HG03175 (cell line): ENCODE results near the gene SLC10A7.
A peak's percentile ranks its signal among the peaks of the same experiment; 100 is the strongest.

Source experiments
- ATAC-seq: cut with Tn5 transposase; IDR thresholded peaks from one replicate; pipeline ENCODE4 v1.9.1; 2021; ENCODE audit warnings: mild to moderate bottlenecking, moderate library complexity; ENCODE audit not compliant: unreplicated experiment

Gene SLC10A7

GRCh38 chr4:146521541-146522097 lies at the start of gene SLC10A7:
Gene SLC10A7 (minus strand): TSS chr4:146521940. CDS start chr4:146521717, 223 bp downstream.
- peak; percentile 84 for ATAC-seq

- no peak for ATAC-seq
Observed at GRCh38 chr4:146567396-146567795, 45.7 kb upstream of the SLC10A7 start.

DNA sequence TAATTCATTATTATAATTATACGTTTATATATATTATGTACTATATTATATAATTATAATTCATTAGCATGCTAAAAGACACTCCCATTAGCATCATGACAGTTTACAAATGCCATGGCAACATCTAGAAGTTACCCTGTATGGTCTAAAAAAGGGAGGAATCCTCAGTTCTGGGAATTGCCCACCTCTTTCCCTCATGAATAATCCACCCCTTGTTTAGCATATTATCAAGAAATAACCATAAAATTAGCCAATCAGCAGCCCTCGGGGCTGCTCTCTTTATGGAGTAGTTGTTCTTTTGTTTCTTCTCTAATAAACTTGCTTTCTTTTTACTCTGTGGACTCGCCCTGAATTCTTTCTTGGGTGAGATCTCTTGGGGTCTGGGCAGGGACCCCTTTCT lies 42.8 kb upstream of the SLC10A7 start:
- ATAC-seq = no peak

DNA sequence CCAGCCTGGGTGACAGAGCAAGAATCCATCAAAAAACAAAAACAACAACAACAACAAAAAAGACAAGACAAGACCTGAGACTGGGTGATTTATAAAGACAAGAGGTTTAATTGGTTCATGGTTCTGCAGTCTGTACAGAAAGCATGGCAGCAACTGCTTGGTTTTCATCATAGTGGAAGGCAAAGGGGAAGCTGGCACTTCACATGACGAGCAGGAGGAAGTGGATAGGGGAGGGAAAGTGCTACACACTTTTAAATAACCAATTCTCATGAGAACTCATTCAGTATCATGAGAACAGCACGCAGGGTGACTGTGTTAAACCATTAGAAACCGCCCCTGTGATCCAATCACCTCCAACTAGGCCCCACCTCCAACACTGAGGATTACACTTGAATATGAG lies 28.4 kb upstream of the SLC10A7 start:
- no peak for ATAC-seq

DNA sequence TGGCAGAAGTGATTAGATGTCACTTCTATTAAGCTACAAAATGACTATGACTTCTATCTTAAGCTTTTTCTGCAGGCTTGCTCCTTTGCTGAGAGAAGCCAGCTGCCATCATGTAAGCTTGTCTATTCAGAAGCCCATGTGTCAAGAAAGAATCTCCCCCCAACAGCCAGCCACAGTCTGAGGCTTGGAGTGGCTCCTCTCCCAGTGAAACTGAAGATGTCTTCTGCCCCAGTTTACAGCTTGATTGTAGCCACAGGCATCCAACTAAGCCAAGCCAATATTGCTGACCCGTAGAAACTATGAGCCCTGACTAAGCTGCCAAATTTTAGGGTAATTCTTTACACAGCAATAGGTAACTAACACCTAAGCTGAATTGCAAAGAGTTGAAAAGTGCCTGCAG lies 26.7 kb upstream of the SLC10A7 start:
- ATAC-seq = no peak

- peak; percentile 78 for ATAC-seq
Observed at GRCh38 chr4:146545102-146545501, 23.4 kb upstream of the SLC10A7 start.

GRCh38 chr4:146534178-146534577 lies 12.4 kb upstream of the SLC10A7 start:
- ATAC-seq = no peak

GRCh38 chr4:146525754-146526153 lies 4.0 kb upstream of the SLC10A7 start:
- no peak for ATAC-seq

DNA sequence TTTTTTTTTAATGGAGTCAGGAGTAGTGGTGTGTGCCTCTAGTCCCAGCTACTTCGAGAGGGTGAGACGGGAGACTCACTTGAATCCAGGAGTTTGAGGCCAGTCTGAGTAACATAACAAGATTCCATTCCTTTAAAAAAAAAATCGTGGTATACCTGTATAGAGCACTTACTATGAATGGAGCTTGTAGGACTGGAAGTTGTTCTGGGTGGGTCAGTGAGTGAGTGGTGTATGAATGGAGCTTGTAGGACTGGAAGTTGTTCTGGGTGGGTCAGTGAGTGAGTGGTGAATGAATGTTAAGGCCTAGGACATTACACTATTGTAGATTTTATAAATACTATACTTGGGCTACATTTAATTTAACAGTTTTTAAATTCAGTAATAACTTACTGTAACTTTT lies 2.9 kb upstream of the SLC10A7 start:
- no peak for ATAC-seq

- peak; percentile 27 for ATAC-seq
Observed at GRCh38 chr4:146522869-146523205, 1.1 kb upstream of the SLC10A7 start.

- ATAC-seq = peak; percentile 78
Observed at GRCh38 chr4:146522098-146522868, 543 bp upstream of the SLC10A7 start.

GRCh38 chr4:146520896-146521540 lies 722 bp downstream of the SLC10A7 start:
- ATAC-seq = peak; percentile 40

DNA sequence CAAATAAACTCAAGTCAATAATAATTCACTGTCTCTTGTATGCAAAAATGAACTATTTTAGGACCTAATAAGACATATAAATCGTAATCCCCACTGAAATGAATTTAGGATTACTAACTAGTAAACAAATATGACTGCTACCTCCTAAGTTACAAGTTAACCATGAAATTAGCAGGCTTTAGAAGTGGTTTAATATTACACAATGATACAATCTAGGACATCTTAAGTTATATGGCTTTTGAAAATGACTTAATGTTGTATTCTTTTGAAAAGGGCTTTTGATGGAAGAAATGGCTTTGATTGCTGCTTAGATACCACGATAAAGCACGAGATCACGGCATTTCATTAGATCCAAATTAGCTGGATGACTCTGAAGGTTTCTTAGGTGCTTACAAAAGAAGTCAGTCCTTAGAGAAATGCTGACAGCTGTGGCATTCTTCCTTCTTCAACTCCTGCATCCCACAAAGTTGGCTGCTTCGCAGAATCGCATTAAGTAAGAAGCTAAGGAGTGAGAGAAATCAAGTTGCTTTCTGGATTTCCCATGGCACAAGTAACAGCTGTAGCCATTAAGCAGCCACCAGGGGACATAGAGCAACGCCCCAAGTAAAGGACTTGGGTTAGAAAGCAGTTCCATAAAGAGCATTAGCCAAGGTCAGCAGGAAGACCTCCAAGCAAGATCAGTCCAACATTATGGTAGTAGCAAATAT lies 6.9 kb downstream of the SLC10A7 start:
- ATAC-seq = no peak

DNA sequence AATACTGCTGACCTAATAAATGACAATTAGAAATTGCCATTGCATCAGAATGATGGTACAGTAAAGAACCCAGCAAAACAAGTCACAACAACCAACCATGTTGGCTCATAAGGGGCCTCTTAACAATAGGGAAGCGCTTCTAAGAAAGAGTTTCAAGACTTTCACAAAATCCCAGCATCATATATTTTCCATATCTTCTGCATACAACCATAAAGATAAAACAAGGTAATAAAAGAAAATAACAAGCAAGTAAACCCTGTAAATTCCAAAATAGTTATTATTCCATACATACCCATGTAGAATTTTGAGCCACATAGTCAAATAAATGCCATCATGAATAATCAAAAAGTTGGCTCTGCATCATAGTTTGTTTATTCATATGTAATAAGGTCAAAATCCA lies 8.2 kb downstream of the SLC10A7 start:
- no peak for ATAC-seq

DNA sequence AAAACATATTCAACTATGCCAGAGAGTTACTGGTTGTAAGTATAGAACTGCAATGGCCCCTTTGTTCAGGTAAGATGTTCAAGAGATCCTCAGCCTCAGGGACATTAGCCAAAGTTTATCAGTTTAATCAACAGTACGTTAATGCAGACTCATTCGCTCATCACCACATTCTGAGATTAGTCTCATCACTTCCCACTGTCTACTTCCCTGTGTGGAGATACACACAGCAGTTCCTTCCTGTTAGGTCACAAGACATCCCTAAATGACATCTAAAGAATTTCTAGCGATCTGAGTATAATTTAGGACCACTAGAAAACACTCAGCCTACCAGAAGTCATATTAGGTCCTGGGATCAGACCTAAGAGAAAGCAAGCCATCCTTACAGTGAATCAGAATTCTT lies 10.4 kb downstream of the SLC10A7 start:
- no peak for ATAC-seq

- no peak for ATAC-seq
Observed at GRCh38 chr4:146510942-146511341, 10.8 kb downstream of the SLC10A7 start.

DNA sequence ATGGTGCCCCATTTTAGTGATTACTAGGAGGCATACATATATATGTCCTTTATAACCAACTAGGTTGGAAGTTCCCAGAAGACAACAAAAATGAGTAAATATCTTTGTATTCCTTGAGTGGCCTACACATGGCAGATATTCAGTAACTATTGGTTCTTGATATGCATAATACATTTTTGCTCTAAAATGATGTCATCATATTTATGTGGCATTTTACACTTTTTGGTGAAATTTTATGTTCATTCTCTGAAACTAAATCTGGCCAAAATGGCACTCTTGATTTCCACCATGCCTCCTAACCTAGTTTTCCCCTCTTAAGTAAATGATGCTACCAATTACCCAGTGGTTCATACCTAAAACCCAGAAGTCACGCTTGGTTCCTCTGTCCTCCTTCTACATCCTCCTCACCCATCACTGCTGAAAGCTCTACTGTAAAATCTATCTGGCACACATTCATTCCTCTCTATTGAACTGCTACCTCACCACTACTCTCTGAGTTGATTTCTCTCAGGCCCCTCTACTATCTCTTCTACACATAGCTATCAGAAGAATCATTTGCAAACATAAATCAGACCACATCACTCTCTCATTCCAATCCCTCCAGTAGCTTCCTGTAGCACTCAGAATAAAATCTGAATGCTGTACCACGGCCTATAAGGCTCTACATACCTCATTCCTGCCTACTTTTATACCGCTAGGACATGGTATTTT lies 13.4 kb downstream of the SLC10A7 start:
- ATAC-seq = no peak

DNA sequence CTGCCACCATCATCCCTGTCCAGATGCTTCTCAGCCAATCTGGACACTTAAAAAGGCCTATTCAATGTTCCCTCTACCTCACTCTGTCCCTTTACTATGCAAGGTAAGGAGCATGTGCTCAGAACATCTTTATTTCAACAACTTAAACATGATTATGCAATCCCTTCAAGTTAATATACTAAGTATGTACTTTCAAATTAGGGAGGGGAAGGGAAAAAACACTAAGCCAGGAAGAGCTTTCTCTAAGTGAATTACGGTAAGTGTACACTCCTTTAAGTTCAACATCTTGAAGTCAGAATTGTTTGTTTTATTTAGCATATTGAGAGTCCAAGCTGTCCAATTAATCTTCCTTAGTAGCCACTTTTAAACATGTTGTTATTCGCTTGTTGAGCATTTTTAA lies 14.1 kb downstream of the SLC10A7 start:
- no peak for ATAC-seq

GRCh38 chr4:146506272-146506671 lies 15.5 kb downstream of the SLC10A7 start:
- ATAC-seq = no peak

- no peak for ATAC-seq
Observed at GRCh38 chr4:146500216-146500615, 21.5 kb downstream of the SLC10A7 start.

- ATAC-seq = no peak
Observed at GRCh38 chr4:146498291-146498690, 23.4 kb downstream of the SLC10A7 start.
